HG03354 (cell line): Measurements from ENCODE around the gene FN1.

Experiments
- ATAC-seq: cut with Tn5 transposase; IDR thresholded peaks from one replicate; pipeline ENCODE4 v1.9.1; 2021; ENCODE audit warnings: mild to moderate bottlenecking; ENCODE audit not compliant: unreplicated experiment, poor library complexity, severe bottlenecking

The FN1 gene

DNA sequence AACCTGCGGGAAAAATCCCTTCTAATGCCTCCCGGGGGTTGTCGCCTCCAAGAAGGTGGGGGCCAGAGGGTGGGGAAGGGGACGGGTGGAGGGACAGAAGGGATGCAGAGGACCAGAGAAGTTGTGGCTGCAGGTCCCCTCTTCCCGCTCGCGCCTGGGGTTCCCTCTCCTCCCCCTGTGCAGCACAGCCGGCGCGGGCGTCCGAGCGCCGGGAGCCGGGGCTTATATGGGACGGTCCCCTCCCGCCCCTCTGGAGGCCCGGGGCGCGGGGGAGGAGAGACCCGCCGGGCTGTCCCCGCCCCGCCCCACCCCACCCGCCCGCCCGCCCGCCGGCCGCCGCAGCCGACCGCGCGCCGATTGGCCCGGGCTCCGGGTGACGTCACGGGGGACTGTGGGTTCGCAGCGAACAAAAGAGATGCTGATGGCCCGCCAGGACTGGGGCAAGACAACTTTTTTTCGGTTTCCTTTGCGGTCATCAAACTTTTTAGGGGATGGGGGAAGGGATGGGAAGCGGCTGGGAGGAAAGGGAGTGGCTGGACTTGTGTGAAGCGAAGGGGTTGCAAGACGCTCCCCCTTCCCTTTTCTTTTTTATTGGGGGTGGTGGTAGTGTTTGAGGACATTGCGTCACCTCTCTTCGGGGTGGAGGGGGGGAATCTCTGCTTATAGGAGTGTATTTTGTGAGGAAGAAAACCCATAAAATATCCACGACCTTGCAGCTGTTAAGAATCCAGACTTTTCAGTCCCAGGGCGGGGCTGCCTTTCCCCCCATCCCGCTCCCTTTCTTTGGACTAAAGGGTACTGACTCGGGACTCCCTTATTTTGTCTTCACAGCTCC is at the start of gene FN1:
FN1 (minus strand) TSS at position 199 of the 835 bp plus-strand sequence. CDS start 266 bp downstream, outside the sequence.
- peak; percentile 82 for ATAC-seq

DNA sequence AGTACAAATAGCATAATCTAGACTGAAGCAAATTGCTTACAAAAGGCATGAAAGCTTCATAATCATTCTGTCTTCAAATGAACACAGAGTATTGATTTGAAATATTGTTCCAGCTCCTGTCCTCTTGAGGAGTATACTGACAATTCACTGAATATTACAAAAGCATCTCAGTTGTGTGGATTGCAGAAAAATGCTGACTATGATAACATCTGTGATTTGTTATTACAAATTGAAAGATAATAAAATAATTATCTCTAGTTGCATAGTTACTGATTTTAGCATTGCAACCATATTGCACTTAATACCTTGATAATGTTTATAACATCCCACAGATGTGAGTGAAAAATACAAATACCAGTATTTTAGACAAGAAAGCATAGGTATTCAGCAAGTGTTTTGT is 49.2 kb upstream of the FN1 start:
- ATAC-seq, result no peak

DNA sequence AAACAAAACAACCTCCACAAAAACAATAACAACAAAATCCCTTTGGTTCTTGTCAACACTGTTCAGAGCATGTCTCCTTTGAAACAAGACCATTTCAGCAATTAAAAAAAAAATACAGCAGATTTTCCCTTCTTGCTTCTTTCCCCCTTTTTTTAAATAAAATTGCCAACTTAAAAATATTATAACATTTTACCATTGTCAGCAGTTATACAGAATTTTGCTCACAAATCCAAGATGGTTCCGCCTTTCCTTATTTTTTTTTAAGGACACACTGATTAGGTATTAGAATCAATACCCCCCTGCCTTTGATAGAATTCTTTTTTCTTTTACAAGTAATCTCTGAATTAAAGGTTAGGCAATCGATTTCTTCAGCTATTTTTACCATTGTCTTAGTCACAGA is 48.7 kb upstream of the FN1 start:
- ATAC-seq, result no peak

DNA sequence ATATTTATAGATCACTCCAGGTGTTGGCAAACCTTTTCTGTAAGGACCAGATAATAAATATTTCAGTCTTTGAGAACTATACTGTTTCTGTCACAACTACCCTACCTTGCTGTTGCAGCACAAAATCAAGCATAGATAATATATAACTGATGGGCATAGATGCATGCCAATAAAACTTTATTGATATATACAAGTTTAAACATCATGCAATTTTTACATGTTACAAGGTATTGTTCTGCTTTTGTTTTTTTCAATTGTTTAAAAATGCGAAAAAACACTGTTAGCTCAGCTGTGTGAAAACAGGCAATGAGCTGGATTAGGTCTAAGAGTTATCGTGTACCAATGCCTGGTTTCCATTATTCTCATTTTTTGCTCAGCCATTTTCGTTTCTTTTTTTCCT is 47.6 kb upstream of the FN1 start:
- ATAC-seq, result no peak

DNA sequence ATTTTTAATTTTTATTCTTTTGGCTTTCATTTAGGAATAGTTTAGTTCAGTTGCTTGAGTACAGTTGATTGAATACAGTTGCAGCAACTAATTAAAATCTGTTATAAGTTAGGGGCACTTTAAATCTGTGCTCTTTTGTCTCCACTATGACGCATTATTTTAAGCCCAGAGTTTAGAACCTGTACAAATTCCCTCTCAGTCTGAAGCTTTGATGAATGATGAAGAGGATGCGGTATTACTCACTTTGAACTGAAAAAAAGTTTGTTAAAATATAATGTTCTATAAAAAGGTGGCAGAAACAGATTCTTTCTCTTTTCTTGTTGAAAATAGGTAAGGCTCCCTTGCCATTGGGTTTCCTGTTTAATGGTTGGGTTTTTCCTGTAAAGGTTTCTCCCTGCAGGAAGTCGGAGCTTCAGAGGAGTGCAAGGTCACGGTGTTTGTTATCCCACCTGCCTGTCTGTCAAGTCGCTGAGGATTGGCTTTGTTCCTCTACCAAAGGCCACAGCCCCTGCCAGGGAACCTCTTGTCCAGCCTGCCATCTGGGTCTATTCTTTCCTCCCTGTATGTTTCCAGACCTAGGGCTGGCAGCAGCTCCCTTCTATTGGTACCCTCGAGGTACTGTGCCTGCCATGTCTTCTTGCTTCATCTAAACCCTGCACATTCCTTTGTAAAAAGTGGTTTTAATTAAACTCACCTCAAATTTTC is 43.8 kb upstream of the FN1 start:
- no peak for ATAC-seq

DNA sequence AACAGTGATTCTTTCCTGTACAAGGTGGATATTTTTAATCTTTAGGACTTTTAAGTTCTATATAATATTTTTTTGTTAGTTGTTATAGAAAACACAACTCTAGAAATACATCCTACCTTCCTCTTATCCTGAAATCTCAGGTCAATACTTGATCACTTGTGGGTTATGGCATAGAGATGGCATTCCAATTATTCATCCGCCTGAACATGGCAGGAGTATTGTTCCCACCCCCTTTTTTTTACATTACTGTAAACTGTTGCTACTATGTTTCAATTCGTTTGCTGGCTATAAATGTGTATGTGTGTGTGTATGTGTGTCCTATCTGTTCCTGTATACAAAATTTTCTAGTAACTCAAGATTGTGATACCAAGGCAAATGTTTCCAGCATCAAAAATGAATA is 43.3 kb upstream of the FN1 start:
- no peak for ATAC-seq

DNA sequence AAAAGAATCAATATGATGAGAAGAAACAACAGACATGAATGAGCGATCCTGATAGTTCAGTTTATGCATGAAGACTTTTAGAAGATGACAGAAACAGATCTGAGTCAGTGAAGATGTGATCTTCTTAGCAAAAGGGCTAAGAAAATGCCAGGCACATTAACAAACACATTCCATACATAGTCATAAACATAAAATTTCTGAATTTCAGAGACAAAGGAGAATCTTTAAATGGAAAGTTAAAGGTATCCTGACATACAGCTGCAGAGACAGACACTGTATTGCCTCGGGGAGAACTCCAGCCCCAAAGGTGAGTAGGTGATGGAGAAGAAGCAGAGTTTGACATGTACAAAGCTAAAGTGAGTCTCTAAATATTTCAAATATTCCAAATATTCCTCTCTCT is 40.6 kb upstream of the FN1 start:
- ATAC-seq, result no peak

DNA sequence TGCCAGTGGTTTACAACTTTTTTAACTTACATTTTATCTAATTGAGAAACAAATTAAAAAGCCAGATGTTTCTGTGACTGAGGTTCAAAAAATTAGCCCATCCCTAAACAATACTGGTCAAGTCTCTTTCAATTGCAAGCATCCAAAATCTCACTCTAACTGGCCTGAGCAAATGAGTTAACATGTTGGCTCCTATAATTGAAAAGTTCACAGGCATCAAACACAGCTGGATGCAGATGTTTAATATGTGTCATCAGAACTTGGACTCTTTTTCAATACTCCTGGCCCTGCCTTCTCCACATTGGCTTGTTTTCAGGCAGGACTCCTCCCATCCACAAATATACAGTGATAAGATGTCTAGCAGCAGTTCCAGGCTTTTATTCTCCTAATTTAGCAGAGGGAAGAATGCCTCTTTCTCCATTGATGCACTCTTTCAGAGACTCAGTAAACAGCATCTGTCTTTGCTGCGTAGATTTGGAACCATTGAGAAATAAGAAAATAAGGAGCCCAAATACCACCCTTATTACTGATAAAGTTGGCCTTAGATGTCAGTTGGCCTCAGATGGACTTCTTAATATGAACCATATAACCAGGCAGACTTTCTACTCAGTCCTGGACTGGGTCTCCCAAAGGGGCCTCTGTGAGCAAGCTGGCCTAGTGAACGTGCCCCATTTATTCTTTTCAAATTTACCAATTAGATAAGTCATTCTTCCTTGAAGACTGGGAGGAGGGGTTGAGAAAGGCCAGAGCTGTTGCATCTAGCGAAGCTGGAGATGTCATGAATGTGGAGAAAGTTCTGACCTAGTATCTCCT is 30.4 kb upstream of the FN1 start:
- ATAC-seq, result no peak

DNA sequence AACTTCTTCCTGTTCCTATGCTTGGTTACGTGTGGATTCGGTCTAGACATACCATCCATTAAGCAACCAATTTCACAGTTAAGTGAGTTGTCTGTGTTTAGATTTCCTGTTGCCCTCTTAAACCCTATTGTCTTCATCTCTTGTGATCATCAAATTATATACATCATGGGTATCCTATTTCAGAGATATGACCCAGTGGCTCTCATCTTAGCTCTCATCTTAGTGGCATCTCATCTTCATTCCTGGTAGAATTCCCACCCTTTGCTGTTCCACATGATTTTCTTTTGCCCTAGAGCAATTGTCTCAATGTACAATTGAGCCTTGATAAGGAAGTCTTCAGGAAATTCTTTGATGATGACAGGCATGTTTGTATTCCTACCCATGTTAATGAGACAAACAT is 29.4 kb upstream of the FN1 start:
- ATAC-seq, result no peak

DNA sequence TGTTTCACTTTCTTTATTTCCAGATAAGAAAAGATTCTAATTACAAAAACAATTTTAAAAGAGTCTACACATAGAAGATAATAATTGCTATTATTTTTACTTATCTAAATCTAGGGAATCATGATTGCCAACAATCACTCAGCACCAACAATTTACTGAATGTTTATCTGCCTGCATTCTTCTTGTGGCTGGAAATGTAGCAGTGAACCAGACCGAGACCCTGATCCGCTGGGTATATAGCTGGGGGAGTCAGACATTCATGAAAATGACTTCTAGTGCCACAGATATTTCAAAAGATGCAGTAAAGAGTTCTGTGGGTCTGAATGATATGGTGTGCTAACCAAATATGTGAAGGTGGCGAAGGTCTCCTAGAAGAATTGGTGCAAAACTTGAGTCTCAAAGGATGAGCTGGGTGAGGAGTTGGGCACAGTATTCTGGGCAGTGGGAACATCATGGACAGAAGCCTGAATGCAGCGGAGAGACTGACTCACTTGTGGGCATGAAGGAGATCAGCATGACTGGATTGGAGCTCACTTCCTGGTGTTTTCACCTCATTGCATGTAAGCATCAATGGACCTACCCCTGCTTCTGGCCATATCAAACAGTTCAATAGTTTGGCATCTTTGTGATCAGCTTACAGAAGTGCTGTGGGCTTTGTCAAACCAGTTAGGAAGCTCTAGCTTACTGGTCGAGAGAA is 26.1 kb upstream of the FN1 start:
- ATAC-seq, result no peak

DNA sequence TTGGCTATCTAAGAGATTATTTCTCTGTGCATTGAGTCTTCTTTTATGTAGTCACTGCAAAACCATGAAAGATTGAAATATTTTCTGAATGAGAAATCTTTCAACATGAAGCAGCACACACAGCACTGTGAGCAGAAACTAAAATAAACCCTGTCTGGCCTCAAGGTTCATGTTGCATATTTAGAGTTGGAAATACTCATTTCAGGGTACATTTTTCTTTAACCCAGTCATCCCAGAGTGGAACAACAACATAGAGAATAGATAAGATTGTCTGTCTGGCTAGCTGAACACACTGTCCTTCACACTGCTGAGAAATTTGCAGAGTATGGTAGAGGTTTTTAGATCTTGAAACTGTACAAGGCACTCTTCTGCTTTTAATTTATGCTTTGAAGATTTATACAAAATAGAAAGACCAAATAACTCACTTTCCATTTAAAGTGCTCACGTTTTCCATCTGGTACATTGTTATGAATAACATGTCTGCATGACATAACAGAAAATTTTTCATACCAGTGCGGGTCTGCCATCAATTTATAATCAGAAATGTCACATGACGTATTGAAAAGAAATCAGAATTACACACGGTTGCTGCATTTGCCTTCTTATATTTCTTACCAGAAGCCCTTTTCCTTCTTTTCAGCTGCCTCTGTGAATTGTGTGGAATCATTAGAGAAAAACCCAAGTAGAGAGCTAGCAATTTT is 25.0 kb upstream of the FN1 start:
- no peak for ATAC-seq

DNA sequence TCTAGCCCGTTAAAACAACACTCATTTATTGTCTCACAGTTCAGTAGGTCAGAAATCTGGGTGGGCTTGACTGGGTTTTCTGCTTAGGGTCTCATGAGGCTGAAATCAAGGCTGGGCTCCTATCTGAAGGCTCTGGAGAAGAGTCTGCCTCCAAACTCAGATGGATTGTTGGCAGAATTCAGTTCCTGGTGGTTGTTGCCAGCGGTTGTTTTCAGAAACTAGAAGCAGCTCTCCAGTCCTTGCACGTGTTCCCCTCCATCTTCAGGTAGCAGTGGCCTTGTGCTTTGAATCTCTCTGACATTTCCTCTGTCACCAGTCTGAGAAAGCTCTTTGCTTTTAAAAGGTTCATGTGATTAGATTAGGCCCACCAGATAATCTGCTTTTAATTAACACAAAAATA is 20.1 kb upstream of the FN1 start:
- no peak for ATAC-seq

DNA sequence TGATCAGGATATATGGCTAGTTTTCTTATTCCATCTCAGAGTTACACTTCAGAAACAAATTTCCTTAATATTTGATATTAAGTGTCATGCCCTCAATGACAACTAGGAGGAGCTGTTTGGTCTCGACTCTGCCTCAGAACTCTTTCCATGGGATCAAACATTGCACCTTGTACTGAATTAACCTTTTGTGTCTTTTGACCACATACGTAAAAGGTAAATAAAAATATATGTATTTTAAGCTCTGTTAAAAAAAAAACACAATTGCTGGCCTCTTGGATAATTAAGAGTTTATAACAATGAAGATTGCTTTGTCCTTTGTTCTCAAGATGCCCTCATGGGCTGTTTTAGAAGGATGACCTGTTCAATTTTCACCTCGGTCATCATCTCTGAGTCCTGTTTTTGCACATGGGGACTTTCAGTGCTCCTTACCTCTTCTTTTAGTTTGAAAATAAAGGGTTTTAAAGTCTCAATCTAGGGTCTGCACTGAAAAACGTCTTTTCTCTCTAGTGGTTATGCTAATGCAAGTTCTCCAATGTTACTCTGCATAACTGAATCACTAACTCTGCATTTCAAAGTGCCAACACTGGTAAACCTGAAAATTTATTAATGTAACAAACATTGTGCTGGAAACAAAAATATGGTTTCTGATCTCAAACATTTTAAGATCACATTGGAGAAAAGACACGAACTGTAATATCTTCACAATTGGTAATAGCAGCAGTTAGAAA is 18.8 kb upstream of the FN1 start:
- ATAC-seq, result peak; percentile 86

DNA sequence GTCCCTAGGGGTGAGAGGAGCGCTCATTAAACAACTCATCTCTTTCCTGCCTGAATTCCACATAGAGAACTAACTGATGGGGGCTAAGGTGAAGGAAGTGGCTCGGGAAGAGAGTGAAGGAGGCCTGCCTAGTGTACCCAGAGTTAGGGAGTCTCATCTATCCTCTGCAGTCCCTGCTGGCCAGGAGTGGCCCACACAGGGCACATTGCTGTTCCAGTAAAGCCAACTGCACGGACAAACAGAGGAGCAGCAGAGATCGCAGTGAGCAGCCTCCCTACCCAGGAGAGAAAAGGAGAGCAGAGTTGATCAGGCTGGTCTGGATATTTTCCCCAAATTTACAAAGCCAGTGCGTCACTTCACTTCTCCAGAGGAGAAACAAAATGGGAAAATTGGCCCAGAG is 16.9 kb upstream of the FN1 start:
- no peak for ATAC-seq

DNA sequence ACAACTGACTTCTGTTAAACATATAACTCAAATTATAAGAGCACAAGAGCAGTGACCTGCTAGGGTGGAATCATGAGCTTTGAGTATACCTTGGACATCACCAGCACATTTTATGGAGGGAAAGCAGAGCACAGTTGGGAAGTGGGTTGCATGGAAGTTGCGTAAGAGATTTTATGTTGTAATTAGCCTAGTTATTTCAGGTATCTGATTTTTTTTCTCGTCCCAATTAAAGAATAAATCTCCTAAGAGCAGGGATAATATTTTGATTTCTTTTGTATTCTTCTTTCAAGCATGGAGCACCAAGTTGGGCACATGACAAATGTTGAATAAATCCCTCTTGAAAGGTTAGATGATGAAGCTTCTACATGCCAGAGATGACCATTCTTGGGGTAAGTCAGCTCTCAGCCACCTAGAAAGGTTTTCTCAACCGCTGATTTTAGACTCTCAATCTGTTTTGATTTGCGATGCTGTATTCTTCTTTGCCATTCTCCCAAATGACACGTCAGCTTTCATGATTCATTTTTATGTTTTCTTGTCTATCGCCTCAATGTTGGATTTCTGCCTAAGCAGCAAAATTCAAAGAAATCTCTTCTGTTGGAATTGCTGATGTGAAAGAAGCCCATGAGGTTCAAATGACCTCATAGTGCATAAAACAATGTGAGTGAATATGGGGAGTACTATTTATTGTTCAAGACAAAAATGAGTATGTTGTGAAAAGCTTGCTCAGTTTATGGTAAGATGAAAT is 15.3 kb upstream of the FN1 start:
- ATAC-seq, result no peak

DNA sequence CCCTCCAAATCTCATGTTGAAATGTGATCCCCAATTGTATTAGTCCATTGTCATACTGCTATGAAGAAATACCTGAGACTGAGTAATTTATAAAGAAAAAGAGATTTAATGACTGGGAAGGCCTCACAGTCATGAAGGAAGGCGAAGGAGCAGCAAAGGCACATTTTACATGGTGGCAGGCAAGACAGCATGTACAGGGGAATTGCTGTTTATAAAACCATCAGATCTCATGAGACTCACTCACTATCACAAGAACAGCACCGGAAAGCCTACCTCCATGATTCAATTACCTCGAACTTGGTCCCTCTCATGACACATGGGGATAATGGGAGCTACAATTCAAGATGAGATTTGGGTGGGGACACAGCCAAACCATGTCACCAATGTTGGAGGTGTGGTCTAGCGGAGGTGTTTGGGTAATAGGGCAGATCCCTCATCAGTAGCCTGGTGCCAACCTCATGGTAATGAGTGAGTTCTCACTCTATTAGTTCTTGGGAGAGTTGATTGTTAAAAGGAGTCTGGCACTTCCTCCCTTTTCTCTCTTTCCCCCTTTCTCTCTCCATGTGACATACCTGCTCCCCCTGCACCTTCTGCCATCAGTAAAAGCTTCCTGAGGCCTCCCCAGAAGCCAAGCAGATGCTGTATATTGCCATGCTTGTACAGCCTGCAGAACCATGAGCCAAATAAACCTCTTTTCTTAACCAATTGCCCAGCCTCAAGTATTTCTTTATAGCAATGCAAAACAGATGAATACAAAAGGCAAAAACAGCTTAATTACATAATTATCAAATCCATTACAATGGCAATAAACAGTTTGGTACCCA is 14.5 kb upstream of the FN1 start:
- no peak for ATAC-seq

DNA sequence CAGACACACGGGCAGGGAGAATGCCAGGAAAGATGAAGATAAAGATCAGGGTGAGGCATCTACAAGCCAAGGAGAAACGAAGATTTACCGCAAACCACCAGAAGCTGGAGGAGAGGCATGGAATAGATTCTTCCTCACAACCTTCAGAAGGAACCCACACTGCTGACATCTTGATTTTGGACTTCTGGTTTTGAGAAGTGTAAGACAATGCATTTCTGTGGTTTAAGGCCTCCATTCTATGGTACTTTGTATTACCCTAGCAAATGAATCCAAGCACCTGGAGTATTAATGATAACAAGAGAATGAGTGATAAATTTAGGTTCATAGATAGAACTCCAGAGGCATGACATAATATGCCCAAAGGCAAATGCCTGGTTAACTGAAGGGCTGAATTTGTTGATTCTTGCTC is 11.8 kb upstream of the FN1 start:
- no peak for ATAC-seq
